ENCODE results near the gene RAD18. TPM values are rescaled to one million over a fixed set of nuclear protein-coding genes. Genes with fewer than 3 reads are reported as not detected.
A peak's percentile ranks its signal among the peaks of the same experiment; 100 is the strongest.

The RAD18 gene
- total and polyA plus RNA-seq, 3 experiments from 2014 or later: 8.9 to 43.3 (median 38.5) TPM

DNA sequence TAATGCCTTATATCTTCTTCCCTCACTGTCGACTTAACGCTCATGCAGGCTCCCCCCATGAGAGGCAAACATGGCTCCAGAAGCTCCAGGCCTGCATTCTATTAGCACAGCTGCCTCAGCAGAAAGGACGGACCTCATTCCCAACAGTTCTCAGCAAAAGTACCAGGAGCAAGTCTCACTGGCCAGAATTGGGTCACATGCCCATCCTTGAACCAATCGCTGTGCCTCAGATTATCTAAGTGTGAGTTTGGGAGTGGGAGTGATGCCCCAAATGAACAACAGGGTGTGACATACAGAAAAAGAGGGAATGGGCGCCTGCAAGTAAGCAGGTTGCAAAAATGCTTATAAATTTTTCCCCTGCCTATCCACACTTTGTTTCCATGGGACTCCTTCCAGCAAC lies 4.3 kb upstream of the RAD18 start:
- H3K9me3 ChIP-seq (ENCODE audit: low read length): no peaks in the 10 kb centered on the region
- Mint-ChIP-seq H3K27me3 (peaks cover 13 to 16% of the 10 kb centered on the region in 2 donors), H3K36me3 (peaks cover 0 to 9% (median 0%) of the 10 kb centered on the region in 3 donors), H3K4me3 (no peak overlapping the region), H3K9me3 (no peaks in the 10 kb centered on the region), H3K4me1 (peaks cover 20 to 23% (median 22%) of the 10 kb centered on the region in 3 donors), H3K27ac (peak overlapping the region in 1 of 8 donors; percentile 86)
- ChIA-PET CTCF (interaction anchor here (1.1 kb wide), 1 partner anchor 335 kb away, joined by 3 read pairs; no protein-coding TSS in a partner anchor), POLR2A (no interaction called here)
- no peak overlapping the region for H3K27ac ChIP-seq (ENCODE audit: low read depth, low read length)
- no peak for DNase-seq
- no peak overlapping the region for H3K4me3 ChIP-seq (ENCODE audit: low read length)
- peaks cover 15% of the 10 kb centered on the region for H3K4me1 ChIP-seq (ENCODE audit: insufficient read depth, low read length)
- H3K36me3 ChIP-seq (ENCODE audit: insufficient read depth, low read length): no peaks in the 10 kb centered on the region
- no peaks in the 10 kb centered on the region for H3K27me3 ChIP-seq (ENCODE audit: insufficient read depth, low read length, poor library complexity, severe bottlenecking)

DNA sequence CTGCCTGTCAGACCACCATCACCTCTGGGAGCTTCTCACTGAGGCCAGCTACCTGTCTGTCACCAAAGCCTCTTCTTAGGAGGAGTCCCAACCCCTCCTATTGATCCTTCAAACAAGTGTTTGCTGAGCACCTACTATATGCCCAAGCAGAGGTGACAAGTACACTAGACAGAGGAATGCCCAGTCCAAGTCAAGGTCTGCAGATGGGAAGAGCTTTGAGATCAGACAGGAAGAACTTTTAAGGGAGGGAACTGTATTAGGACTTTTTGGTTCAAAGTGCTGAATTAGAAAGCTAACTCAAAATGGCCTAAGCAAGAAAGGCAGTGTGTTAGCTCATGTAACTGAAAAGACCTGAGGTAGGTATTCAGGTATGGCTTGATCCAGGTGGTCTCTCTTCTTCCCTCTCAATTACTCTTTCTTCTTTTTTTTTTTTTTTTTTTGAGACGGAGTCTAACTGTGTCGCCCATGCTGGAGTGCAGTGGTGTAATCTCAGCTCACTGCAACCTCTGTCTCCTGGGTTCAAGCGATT lies 3.6 kb upstream of the RAD18 start:
- Histone ChIP-seq H3K4me1 (ENCODE audit: insufficient read depth, low read length) (peaks cover 21% of the 10 kb centered on the region), H3K27me3 (ENCODE audit: insufficient read depth, low read length, poor library complexity, severe bottlenecking) (no peaks in the 10 kb centered on the region), H3K4me3 (ENCODE audit: low read length) (no peak overlapping the region), H3K27ac (ENCODE audit: low read depth, low read length) (no peak overlapping the region), H3K36me3 (ENCODE audit: insufficient read depth, low read length) (no peaks in the 10 kb centered on the region), H3K9me3 (ENCODE audit: low read length) (no peaks in the 10 kb centered on the region)
- no peak for DNase-seq
- ChIA-PET POLR2A (no interaction called here), CTCF (interaction anchor here (1.1 kb wide), 1 partner anchor 336 kb away, joined by 3 read pairs; no protein-coding TSS in a partner anchor)
- peaks cover 27 to 29% (median 29%) of the 10 kb centered on the region in 3 donors for H3K4me1 Mint-ChIP-seq
- peak overlapping the region in 1 of 7 donors; percentile 3 for H3K4me3 Mint-ChIP-seq
- H3K9me3 Mint-ChIP-seq: no peaks in the 10 kb centered on the region
- H3K27ac Mint-ChIP-seq: peak overlapping the region in 2 of 8 donors; percentile 48 to 73
- H3K36me3 Mint-ChIP-seq: peaks cover 0 to 9% (median 0%) of the 10 kb centered on the region in 3 donors
- peaks cover 13 to 14% of the 10 kb centered on the region in 2 donors for H3K27me3 Mint-ChIP-seq

DNA sequence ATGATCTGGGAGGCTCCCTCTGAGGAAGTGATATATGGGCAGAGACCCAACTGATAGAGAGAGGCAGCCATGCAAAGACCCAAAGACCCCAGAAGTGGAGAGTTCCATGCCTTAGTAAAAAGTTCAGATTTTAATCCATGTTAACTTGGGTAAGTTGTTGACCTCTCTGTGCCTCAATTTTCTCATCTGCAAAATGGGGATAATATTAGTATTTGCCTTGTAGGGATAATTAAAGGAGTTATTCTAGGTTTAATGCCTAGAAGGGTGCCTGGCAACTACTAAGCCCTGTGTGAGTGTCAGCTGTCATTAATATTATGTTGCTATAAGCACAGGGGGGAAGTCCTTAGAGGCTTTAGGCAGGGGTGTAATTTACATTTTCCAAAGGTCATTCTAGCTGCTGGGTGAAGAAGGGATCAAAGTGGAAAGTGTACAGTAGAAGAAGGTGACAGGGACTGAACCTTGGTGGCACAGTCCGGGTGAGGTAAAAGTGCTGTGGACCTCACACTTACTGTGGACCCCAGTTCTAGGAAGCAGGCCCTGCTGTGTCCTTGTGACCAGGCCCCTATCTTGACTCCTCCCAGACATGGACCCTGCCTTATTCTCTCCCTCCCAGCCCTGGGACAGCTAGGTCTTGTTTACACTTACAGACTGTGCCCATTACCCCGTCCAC lies 3.0 kb upstream of the RAD18 start:
- Histone ChIP-seq H3K4me3 (ENCODE audit: low read length) (no peak overlapping the region), H3K9me3 (ENCODE audit: low read length) (no peaks in the 10 kb centered on the region), H3K36me3 (ENCODE audit: insufficient read depth, low read length) (no peaks in the 10 kb centered on the region), H3K27me3 (ENCODE audit: insufficient read depth, low read length, poor library complexity, severe bottlenecking) (no peaks in the 10 kb centered on the region), H3K4me1 (ENCODE audit: insufficient read depth, low read length) (peaks cover 21% of the 10 kb centered on the region), H3K27ac (ENCODE audit: low read depth, low read length) (no peak overlapping the region)
- H3K9me3 Mint-ChIP-seq: no peaks in the 10 kb centered on the region
- CTCF ChIA-PET: interaction anchor here (1.1 kb wide), 3 partner anchors 12 to 344 kb away, joined by 3 read pairs; no protein-coding TSS in a partner anchor
- H3K27me3 Mint-ChIP-seq: peaks cover 13 to 14% of the 10 kb centered on the region in 2 donors
- peaks cover 0 to 9% (median 0%) of the 10 kb centered on the region in 3 donors for H3K36me3 Mint-ChIP-seq
- DNase-seq: no peak
- POLR2A ChIA-PET: no interaction called here
- peaks cover 29 to 34% (median 33%) of the 10 kb centered on the region in 3 donors for H3K4me1 Mint-ChIP-seq
- H3K27ac Mint-ChIP-seq: peak overlapping the region in 3 of 8 donors; percentile 10 to 73 (median 48)
- H3K4me3 Mint-ChIP-seq: peak overlapping the region in 1 of 7 donors; percentile 38

DNA sequence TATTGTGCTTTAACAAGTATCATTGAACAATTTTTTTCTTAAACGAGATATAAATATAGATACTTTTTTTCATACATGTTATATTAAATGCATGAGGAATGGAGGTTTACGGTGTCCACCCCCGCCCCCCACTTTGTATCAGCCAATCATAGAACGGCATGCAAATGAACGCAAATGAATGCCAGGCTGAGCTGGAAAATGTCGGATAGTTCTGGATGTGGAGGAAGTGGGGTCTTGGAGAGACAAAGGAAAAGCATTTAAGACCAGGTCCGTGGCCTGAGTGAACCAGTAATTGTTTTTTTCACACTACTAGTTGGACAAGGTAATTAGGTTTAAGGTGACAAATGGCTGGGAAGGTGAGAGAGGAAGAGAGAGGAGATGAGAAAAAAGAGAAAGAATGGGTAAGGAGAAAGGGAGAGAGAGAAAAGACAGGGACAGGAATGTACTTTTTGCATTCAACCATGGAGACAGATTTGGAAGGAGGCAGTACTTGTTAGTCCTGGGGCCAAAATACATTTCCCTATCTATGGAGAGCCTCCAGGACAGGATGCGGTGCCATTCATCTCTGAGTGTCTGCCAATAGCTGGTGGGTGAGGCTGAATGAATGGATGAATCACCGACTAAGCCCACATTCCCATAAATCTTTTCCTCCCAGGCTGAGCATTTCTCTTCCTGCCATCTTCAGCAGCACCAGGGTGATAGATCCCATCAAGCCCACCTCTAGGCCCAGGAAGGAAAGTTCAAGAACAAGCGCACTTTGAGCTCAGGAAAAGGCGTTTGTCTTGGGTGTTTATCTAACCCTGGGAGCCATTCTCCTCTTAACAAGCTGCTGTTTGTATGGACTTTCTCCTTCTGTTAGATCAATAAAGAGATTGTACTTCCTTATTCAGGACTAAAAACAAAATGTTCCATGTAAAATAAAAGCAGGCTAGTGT lies 1.4 kb upstream of the RAD18 start:
- POLR2A ChIA-PET: no interaction called here
- Mint-ChIP-seq H3K27ac (peak overlapping the region in 7 of 8 donors; percentile 93 to 100 (median 98)), H3K27me3 (peaks cover 13 to 14% of the 10 kb centered on the region in 2 donors)

DNA sequence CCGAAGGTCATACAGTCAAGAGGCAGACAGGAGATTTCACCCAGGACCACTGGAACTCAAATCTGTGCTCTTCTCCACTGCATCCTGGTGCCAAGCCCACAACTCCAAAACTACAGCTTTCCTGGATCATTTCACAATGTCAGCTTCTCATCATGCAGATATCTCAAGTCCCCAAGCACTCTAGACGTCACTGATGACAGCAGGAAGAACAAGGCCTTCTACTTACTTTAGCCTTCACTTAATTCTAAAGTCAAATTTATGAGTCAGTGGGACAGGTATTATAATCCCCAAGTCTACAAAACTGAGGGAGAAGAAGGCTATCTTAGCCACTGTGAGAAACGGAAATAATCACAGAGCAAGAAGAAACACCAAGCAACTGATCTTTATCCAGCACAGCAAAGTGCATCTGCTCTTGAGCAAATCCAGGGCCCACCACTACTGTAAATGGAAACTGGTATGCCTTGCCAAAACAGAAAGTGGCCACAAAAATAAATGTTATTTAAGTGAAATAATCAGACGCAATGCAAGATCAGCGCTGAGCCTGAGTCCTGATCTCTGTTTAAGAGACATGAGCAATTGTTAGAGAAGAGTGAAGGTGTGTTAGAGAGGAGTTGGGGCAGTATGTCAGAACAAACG lies 928 bp downstream of the RAD18 start:
- peak overlapping the region; percentile 92 for H3K4me3 ChIP-seq (ENCODE audit: low read length)
- no peaks in the 10 kb centered on the region for H3K9me3 ChIP-seq (ENCODE audit: low read length)
- H3K36me3 ChIP-seq (ENCODE audit: insufficient read depth, low read length): peaks cover 6% of the 10 kb centered on the region
- no peaks in the 10 kb centered on the region for H3K27me3 ChIP-seq (ENCODE audit: insufficient read depth, low read length, poor library complexity, severe bottlenecking)
- Mint-ChIP-seq H3K27ac (peak overlapping the region; percentile 93 to 100 (median 98)), H3K27me3 (peaks cover 0 to 10% of the 10 kb centered on the region in 2 donors), H3K9me3 (no peaks in the 10 kb centered on the region), H3K4me3 (peak overlapping the region; percentile 93 to 99 (median 97)), H3K4me1 (peaks cover 31 to 54% (median 39%) of the 10 kb centered on the region in 3 donors), H3K36me3 (peaks cover 6 to 29% (median 6%) of the 10 kb centered on the region in 3 donors)
- no peak for DNase-seq
- CTCF ChIA-PET: no interaction called here
- peak overlapping the region; percentile 97 for H3K27ac ChIP-seq (ENCODE audit: low read depth, low read length)
- H3K4me1 ChIP-seq (ENCODE audit: insufficient read depth, low read length): peaks cover 18% of the 10 kb centered on the region
- POLR2A ChIA-PET: interaction anchor here (0.8 kb wide), 1 partner anchor 434 kb away, joined by 3 read pairs; no protein-coding TSS in a partner anchor

More for the DNA sequence above, 1.4 kb upstream of the RAD18 start:
- CTCF ChIA-PET: interaction anchor here (1.1 kb wide), 1 partner anchor 13 kb away, joined by 3 read pairs; no protein-coding TSS in a partner anchor
- Histone ChIP-seq H3K27ac (ENCODE audit: low read depth, low read length) (no peak overlapping the region), H3K27me3 (ENCODE audit: insufficient read depth, low read length, poor library complexity, severe bottlenecking) (no peaks in the 10 kb centered on the region), H3K4me3 (ENCODE audit: low read length) (no peak overlapping the region), H3K36me3 (ENCODE audit: insufficient read depth, low read length) (no peaks in the 10 kb centered on the region), H3K9me3 (ENCODE audit: low read length) (no peaks in the 10 kb centered on the region), H3K4me1 (ENCODE audit: insufficient read depth, low read length) (peaks cover 18% of the 10 kb centered on the region)
- peak overlapping the region; percentile 93 to 99 (median 97) for H3K4me3 Mint-ChIP-seq
- peaks cover 29 to 42% (median 39%) of the 10 kb centered on the region in 3 donors for H3K4me1 Mint-ChIP-seq
- no peak for DNase-seq
- H3K9me3 Mint-ChIP-seq: no peaks in the 10 kb centered on the region
- H3K36me3 Mint-ChIP-seq: peaks cover 0 to 11% (median 0%) of the 10 kb centered on the region in 3 donors

DNA sequence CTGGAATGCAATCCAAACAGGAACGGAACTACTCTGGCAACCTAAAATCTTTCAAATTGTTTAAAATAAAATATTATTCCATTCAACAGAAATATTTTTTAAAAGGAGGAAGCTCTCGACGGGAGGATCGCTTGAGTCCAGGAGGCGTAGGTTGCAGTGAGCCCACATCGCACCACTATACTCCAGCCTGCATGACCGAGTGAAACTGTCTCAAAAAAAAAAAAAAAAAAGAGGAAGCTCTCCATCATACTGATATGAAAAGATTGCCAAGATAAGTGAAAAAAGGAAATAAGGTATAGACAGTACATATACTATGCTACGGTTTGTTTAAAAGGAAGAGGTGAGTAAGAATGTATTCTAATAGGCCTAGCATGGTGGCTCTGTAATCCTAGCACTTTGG lies 3.6 kb downstream of the RAD18 start:
- H3K36me3 Mint-ChIP-seq: peaks cover 6 to 48% (median 18%) of the 10 kb centered on the region in 3 donors
- CTCF ChIA-PET: no interaction called here
- POLR2A ChIA-PET: no interaction called here

DNA sequence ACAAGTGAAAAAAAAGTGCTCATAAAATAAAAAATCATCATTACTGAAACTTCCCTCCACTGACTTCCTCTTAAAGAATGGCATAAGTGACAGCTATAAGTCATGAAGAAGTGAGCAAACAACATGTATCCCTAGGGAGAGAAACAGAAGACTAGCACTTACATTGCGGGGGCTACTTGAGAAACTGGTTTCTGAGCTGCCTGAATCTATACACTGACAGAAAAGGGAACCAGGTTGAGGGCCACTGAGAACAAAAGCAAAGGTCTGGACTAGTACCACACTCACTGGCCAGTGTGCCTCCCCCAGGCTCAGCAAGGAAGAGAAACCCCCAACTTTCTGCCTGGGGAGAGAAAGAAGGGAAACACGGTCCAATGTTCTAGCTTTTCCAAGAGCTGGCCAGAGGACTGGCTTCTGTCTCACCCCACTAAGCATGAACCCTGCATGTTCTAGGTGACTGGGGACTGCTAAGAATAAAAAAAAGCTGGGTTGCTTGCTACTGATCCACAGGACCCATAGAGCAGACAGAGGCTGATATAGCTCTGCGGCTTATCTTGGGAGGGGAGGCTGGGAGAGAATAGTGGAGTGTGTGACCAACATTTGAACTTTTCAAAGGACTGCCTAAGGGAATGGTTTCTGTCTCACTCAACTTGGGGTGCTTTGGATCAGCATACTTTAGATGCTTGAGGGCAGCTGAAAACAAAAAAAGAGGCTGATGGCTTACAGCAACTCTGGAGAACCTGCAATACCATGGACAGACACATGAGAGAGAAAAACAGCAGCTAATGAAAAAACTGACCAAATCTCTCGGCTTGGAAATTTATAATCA lies 8.1 kb downstream of the RAD18 start:
- Histone ChIP-seq H3K36me3 (ENCODE audit: insufficient read depth, low read length) (peaks cover 6% of the 10 kb centered on the region), H3K4me1 (ENCODE audit: insufficient read depth, low read length) (no peaks in the 10 kb centered on the region), H3K27ac (ENCODE audit: low read depth, low read length) (no peak overlapping the region), H3K9me3 (ENCODE audit: low read length) (no peaks in the 10 kb centered on the region), H3K4me3 (ENCODE audit: low read length) (no peak overlapping the region), H3K27me3 (ENCODE audit: insufficient read depth, low read length, poor library complexity, severe bottlenecking) (no peaks in the 10 kb centered on the region)
- Mint-ChIP-seq H3K27me3 (peaks cover 0 to 2% of the 10 kb centered on the region in 2 donors), H3K36me3 (peaks cover 6 to 39% (median 19%) of the 10 kb centered on the region in 3 donors), H3K4me3 (no peak overlapping the region), H3K27ac (no peak overlapping the region), H3K4me1 (peaks cover 10 to 45% (median 14%) of the 10 kb centered on the region in 3 donors), H3K9me3 (no peaks in the 10 kb centered on the region)
- POLR2A ChIA-PET: no interaction called here
- no peak for DNase-seq
- CTCF ChIA-PET: no interaction called here

More for the DNA sequence above, 3.6 kb downstream of the RAD18 start:
- no peak overlapping the region for H3K4me3 ChIP-seq (ENCODE audit: low read length)
- H3K4me1 Mint-ChIP-seq: peaks cover 34 to 70% (median 39%) of the 10 kb centered on the region in 3 donors
- no peaks in the 10 kb centered on the region for H3K27me3 ChIP-seq (ENCODE audit: insufficient read depth, low read length, poor library complexity, severe bottlenecking)
- peaks cover 6% of the 10 kb centered on the region for H3K36me3 ChIP-seq (ENCODE audit: insufficient read depth, low read length)
- H3K4me3 Mint-ChIP-seq: no peak overlapping the region
- H3K27ac ChIP-seq (ENCODE audit: low read depth, low read length): no peak overlapping the region
- H3K9me3 ChIP-seq (ENCODE audit: low read length): no peaks in the 10 kb centered on the region
- H3K27me3 Mint-ChIP-seq: peaks cover 0 to 8% of the 10 kb centered on the region in 2 donors
- H3K27ac Mint-ChIP-seq: peak overlapping the region in 5 of 8 donors; percentile 6 to 98 (median 65)
- H3K4me1 ChIP-seq (ENCODE audit: insufficient read depth, low read length): peaks cover 18% of the 10 kb centered on the region
- DNase-seq: no peak
- H3K9me3 Mint-ChIP-seq: no peaks in the 10 kb centered on the region
